K562 (cell line): ENCODE data around the gene C1orf56. TPM values are rescaled to one million over a fixed set of nuclear protein-coding genes. Genes with fewer than 3 reads are reported as not detected.
A peak's percentile ranks its signal among the peaks of the same experiment; 100 is the strongest.

Experiments
- CAMTA2 ChIP-seq: fragments of 250-450 bp; sonication (Bioruptor Pico); conservative IDR thresholded peaks from 2 replicates; pipeline ENCODE4 v1.5.1; 2022
- ESRRA ChIP-seq: fragments of 450-650 bp; IDR thresholded peaks from 2 replicates; pipeline ENCODE4 v1.6.1; 2014; ENCODE audit warnings: low read depth, mild to moderate bottlenecking, moderate library complexity, borderline replicate concordance
- ETS2 ChIP-seq: IDR thresholded peaks from 2 replicates; pipeline ENCODE4 v1.6.1; 2016; ENCODE audit warnings: borderline replicate concordance, missing genetic modification characterization, mild to moderate bottlenecking, moderate library complexity, missing compliant biosample characterization; ENCODE audit not compliant: poor library complexity, severe bottlenecking
- KDM2B ChIP-seq: fragments of 250-450 bp; sonication (Bioruptor Pico); IDR thresholded peaks from 2 replicates; pipeline ENCODE4 v1.8.0; 2021; ENCODE audit warnings: mild to moderate bottlenecking, moderate library complexity
- MLLT1 ChIP-seq, 2 experiments: fragments of 450-650 bp; IDR thresholded peaks; 2 replicates each; pipeline ENCODE4 v1.6.1; 2016
- NBN ChIP-seq: fragments of 450-650 bp; IDR thresholded peaks from 2 replicates; pipeline ENCODE4 v1.6.1; 2016; ENCODE audit warnings: low read depth, mild to moderate bottlenecking
- NCOA6 ChIP-seq: fragments of 450-650 bp; IDR thresholded peaks from 2 replicates; pipeline ENCODE4 v1.6.1; 2017; ENCODE audit warnings: mild to moderate bottlenecking
- NR2C1 ChIP-seq, 2 experiments: fragments of 450-650 bp; IDR thresholded peaks; 2 replicates each; pipeline ENCODE4 v1.6.1; 2017; ENCODE audit warnings: mild to moderate bottlenecking in 2 of 2, antibody characterized with exemption in 1 of 2, inconsistent platforms in 1 of 2, missing compliant biosample characterization in 1 of 2, missing genetic modification characterization in 1 of 2
- RAD21 ChIP-seq, 2 experiments: fragments of 250-450 bp in 1 of 2; fragments of 450-650 bp in 1 of 2; sonication (Bioruptor Pico) in 1 of 2; formaldehyde crosslinking in 1 of 2; IDR thresholded peaks in 1 of 2; conservative IDR thresholded peaks in 1 of 2; 2 replicates each; pipeline versions ENCODE4 v1.4.0 to v1.8.0; 2020 to 2022; ENCODE audit warnings: mild to moderate bottlenecking in 2 of 2, moderate library complexity in 1 of 2
- SIN3A ChIP-seq, 2 experiments: fragments of 150-350 bp in 1 of 2; IDR thresholded peaks; 2 replicates each; pipeline ENCODE4 v1.6.1; 2011 to 2016; ENCODE audit warnings: borderline replicate concordance in 2 of 2, low read depth in 2 of 2, low read length in 2 of 2, mild to moderate bottlenecking in 2 of 2, moderate library complexity in 2 of 2; ENCODE audit not compliant: control insufficient read depth in 1 of 2
- TBL1XR1 ChIP-seq, 2 experiments: IDR thresholded peaks; 2 replicates each; pipeline ENCODE4 v1.6.1; 2012; ENCODE audit warnings: improper control_type of control experiment in 2 of 2, low read length in 2 of 2, mild to moderate bottlenecking in 1 of 2
- TBP ChIP-seq: optimal IDR thresholded peaks from 2 replicates; pipeline ENCODE3; 2011; ENCODE audit warnings: low read depth, low read length, improper control_type of control experiment
- polyA plus RNA-seq, 8 experiments: library from polyadenylated mRNA; depleted of rRNA in 4 of 8; stranded (reverse) in 5 of 8; unstranded in 3 of 8; fragments of >200 nt; fragmentation: Nextera tagmentation in 2 of 8; fragmentation: Illumina TruSeq in 1 of 8; extraction: Ambion mirVana in 2 of 8; extraction: Trizol in 1 of 8; gene quantifications; 2 replicates each; pipeline versions ENCODE4 v1.2.1 to v1.2.3, GENCODE V29; 2011 to 2014; ENCODE audit warnings: inconsistent platforms in 1 of 8, missing spikeins in 1 of 8
- total RNA-seq, 7 experiments: library from RNA; depleted of rRNA in 6 of 7; stranded (reverse); fragments of >200 nt in 6 of 7; fragmentation: Illumina TruSeq in 2 of 7; extraction: Trizol in 2 of 7; gene quantifications; 2 replicates each; pipeline versions ENCODE4 v1.2.1 to v1.2.3, GENCODE V29; 2011 to 2021; ENCODE audit warnings: low replicate concordance in 1 of 7
- TF ChIP-seq, protein P1 (sequence below): fragments of 250-450 bp; sonication (Bioruptor Pico); IDR thresholded peaks from 2 replicates; pipeline ENCODE4 v1.6.1; 2021; ENCODE audit warnings: mild to moderate bottlenecking
- TF ChIP-seq, protein P2 (sequence below): sonication (generic); formaldehyde crosslinking; IDR thresholded peaks from 2 replicates; pipeline ENCODE4 v1.9.0; 2022; ENCODE audit warnings: mild to moderate bottlenecking, missing genetic modification reagents

Gene C1orf56
- total and polyA plus RNA-seq, 9 of the 15 experiments (the other 6 are each of a cell fraction or from before 2014, with no cell fraction given) = 0.18 to 15.7 (median 1.1) TPM

- TF ChIP-seq MLLT1 (IDR thresholded peaks at IDR 0.05) (peak; percentile 54 to 87; a peak in 3 of 4 replicates), NR2C1 (IDR thresholded peaks at IDR 0.05) (peak; percentile 77), NR2C1 (tag; IDR thresholded peaks at IDR 0.05) (peak; percentile 57), KDM2B (0 out of 2 replicates have a peak, but pooled peaks have one; percentile 32), ESRRA (peak; percentile 80), NCOA6 (peak; percentile 30; the same call in 1 of the 2 replicates), TBP (peak; percentile 87), SIN3A (IDR thresholded peaks at IDR 0.05; ENCODE audit: borderline replicate concordance in 2 of 2, control insufficient read depth in 1 of 2, low read depth in 2 of 2, low read length in 2 of 2) (peak; percentile 31 to 47; a peak in 2 of 4 replicates), NBN (peak; percentile 99), RAD21 (CRISPR knock-in tag; conservative IDR thresholded peaks at IDR 0.05 in 1 of 2, IDR thresholded peaks at IDR 0.05 in 1 of 2) (peak; percentile 48), TBL1XR1 (IDR thresholded peaks at IDR 0.05; ENCODE audit: low read length in 2 of 2) (peak; percentile 12 to 66; a peak in 2 of 4 replicates), CAMTA2 (CRISPR knock-in tag) (peak; percentile 79; the same call in 1 of the 2 replicates), ETS2 (tag) (no peak)
- TF ChIP-seq, protein P1, sequence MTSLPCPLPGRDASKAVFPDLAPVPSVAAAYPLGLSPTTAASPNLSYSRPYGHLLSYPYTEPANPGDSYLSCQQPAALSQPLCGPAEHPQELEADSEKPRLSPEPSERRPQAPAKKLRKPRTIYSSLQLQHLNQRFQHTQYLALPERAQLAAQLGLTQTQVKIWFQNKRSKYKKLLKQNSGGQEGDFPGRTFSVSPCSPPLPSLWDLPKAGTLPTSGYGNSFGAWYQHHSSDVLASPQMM (CRISPR knock-in tag) = no peak
- TF ChIP-seq, protein P2, sequence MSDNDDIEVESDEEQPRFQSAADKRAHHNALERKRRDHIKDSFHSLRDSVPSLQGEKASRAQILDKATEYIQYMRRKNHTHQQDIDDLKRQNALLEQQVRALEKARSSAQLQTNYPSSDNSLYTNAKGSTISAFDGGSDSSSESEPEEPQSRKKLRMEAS = peak; percentile 75
- TF ChIP-seq, all 486 proteins: peak for 227
Observed at GRCh38 chr1:151070474-151071276, 23.1 kb downstream of the C1orf56 start, which contains the start of gene GABPB2 (continued).
